ENCODE results near the gene FCSK. TPM values are rescaled to one million over a fixed set of nuclear protein-coding genes. Genes with fewer than 3 reads are reported as not detected.

FCSK gene
- total and polyA plus RNA-seq, 2 of the 13 experiments (the other 11 are each of a cell fraction or from before 2014, with no cell fraction given) = 9.1 to 19.2 TPM

DNA sequence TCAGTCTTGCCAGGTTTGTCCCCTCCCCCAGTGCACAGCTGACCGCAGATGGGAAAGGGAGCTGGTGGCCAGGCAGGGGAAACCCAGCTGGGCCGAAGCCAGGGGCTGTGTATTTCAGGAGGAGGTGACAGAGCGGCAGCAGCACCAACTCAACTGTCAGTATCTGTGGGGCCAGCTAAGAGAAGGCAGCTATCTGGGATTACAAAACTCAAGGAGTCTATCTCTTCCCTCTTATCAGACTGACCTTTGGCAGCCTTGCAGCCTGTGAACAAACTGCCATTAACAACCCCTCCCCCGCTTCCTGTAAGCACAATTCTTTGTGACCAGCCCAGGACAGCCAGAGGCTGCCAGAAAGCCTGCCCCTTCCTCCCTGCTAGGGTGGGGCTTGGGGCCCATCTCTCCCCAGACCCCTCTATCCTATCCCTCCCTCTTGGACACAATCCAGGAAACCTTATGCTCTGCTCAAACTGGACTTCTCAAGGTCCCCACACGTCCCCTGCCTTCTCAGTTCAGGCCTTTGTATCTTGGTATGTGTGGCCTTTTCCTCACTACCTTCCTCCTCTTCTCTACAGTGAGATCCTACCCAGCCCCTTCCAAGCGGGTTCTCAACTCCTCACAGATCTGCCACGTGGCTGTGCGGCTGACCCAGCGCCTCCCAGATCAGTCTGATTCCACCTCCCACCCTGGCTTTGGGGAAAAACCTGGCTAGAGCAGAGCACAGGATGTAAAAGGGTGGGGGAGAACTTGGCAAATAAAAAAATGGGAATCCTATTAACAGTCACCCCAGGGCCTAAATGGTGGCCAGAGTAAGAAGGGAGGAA, 26.0 kb upstream of the FCSK start (continued):
- TF ChIP-seq RBFOX2 (IDR thresholded peaks at IDR 0.05; ENCODE audit: low read depth, low read length) = peak; percentile 64
- peak; percentile 69; the same call in 1 of the 2 replicates for TF ChIP-seq ZNF607 (CRISPR knock-in tag; IDR thresholded peaks at IDR 0.05; ENCODE audit: borderline replicate concordance)
- TF ChIP-seq, protein P1, sequence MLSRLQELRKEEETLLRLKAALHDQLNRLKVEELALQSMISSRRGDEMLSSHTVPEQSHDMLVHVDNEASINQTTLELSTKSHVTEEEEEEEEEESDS (CRISPR knock-in tag; IDR thresholded peaks at IDR 0.05; ENCODE audit: borderline replicate concordance) = no peak; the same call in 1 of the 2 replicates
- peak; percentile 95 for TF ChIP-seq CBX5 (CRISPR knock-in tag; IDR thresholded peaks at IDR 0.05; ENCODE audit: borderline replicate concordance)
- TF ChIP-seq FOXC1 (CRISPR knock-in tag; IDR thresholded peaks at IDR 0.05; ENCODE audit: borderline replicate concordance) = peak; percentile 78; the same call in 1 of the 2 replicates
- TF ChIP-seq, protein P2, sequence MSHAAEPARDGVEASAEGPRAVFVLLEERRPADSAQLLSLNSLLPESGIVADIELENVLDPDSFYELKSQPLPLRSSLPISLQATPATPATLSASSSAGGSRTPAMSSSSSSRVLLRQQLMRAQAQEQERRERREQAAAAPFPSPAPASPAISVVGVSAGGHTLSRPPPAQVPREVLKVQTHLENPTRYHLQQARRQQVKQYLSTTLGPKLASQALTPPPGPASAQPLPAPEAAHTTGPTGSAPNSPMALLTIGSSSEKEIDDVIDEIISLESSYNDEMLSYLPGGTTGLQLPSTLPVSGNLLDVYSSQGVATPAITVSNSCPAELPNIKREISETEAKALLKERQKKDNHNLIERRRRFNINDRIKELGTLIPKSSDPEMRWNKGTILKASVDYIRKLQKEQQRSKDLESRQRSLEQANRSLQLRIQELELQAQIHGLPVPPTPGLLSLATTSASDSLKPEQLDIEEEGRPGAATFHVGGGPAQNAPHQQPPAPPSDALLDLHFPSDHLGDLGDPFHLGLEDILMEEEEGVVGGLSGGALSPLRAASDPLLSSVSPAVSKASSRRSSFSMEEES (CRISPR knock-in tag; IDR thresholded peaks at IDR 0.05) = peak; percentile 73; the same call in 1 of the 2 replicates
- peak; percentile 73 for TF ChIP-seq KMT2A (CRISPR knock-in tag; IDR thresholded peaks at IDR 0.05)
- TF ChIP-seq SAFB2 (CRISPR knock-in tag; IDR thresholded peaks at IDR 0.05; ENCODE audit: borderline replicate concordance, low read depth) = no peak; the same call in 1 of the 2 replicates
- peak; percentile 86 for TF ChIP-seq FOXA3 (CRISPR knock-in tag; IDR thresholded peaks at IDR 0.05)
- peak; percentile 89; the same call in 1 of the 2 replicates for TF ChIP-seq TMF1 (CRISPR knock-in tag; IDR thresholded peaks at IDR 0.05; ENCODE audit: low read depth)
- TF ChIP-seq, protein P3, sequence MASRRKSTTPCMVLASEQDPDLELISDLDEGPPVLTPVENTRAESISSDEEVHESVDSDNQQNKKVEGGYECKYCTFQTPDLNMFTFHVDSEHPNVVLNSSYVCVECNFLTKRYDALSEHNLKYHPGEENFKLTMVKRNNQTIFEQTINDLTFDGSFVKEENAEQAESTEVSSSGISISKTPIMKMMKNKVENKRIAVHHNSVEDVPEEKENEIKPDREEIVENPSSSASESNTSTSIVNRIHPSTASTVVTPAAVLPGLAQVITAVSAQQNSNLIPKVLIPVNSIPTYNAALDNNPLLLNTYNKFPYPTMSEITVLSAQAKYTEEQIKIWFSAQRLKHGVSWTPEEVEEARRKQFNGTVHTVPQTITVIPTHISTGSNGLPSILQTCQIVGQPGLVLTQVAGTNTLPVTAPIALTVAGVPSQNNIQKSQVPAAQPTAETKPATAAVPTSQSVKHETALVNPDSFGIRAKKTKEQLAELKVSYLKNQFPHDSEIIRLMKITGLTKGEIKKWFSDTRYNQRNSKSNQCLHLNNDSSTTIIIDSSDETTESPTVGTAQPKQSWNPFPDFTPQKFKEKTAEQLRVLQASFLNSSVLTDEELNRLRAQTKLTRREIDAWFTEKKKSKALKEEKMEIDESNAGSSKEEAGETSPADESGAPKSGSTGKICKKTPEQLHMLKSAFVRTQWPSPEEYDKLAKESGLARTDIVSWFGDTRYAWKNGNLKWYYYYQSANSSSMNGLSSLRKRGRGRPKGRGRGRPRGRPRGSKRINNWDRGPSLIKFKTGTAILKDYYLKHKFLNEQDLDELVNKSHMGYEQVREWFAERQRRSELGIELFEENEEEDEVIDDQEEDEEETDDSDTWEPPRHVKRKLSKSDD (CRISPR knock-in tag; IDR thresholded peaks at IDR 0.05; ENCODE audit: low read depth) = peak; percentile 88; the same call in 1 of the 2 replicates
- TF ChIP-seq, protein P4, sequence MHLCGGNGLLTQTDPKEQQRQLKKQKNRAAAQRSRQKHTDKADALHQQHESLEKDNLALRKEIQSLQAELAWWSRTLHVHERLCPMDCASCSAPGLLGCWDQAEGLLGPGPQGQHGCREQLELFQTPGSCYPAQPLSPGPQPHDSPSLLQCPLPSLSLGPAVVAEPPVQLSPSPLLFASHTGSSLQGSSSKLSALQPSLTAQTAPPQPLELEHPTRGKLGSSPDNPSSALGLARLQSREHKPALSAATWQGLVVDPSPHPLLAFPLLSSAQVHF (CRISPR knock-in tag; IDR thresholded peaks at IDR 0.05) = no peak
- TF ChIP-seq, protein P5, sequence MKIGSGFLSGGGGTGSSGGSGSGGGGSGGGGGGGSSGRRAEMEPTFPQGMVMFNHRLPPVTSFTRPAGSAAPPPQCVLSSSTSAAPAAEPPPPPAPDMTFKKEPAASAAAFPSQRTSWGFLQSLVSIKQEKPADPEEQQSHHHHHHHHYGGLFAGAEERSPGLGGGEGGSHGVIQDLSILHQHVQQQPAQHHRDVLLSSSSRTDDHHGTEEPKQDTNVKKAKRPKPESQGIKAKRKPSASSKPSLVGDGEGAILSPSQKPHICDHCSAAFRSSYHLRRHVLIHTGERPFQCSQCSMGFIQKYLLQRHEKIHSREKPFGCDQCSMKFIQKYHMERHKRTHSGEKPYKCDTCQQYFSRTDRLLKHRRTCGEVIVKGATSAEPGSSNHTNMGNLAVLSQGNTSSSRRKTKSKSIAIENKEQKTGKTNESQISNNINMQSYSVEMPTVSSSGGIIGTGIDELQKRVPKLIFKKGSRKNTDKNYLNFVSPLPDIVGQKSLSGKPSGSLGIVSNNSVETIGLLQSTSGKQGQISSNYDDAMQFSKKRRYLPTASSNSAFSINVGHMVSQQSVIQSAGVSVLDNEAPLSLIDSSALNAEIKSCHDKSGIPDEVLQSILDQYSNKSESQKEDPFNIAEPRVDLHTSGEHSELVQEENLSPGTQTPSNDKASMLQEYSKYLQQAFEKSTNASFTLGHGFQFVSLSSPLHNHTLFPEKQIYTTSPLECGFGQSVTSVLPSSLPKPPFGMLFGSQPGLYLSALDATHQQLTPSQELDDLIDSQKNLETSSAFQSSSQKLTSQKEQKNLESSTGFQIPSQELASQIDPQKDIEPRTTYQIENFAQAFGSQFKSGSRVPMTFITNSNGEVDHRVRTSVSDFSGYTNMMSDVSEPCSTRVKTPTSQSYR (CRISPR knock-in tag; IDR thresholded peaks at IDR 0.05; ENCODE audit: borderline replicate concordance) = peak; percentile 99
- 0 out of 2 replicates have a peak, but pooled peaks have one; percentile 40 for TF ChIP-seq CHCHD3 (CRISPR knock-in tag; IDR thresholded peaks at IDR 0.05)
- TF ChIP-seq MIER3 (CRISPR knock-in tag; IDR thresholded peaks at IDR 0.05; ENCODE audit: borderline replicate concordance) = peak; percentile 97
- peak; percentile 22; the same call in 1 of the 2 replicates for TF ChIP-seq CREB1 (IDR thresholded peaks at IDR 0.05)
- TF ChIP-seq CREB1 (CRISPR knock-in tag; IDR thresholded peaks at IDR 0.05) = peak; percentile 54; the same call in 1 of the 2 replicates
- TF ChIP-seq PCBP2 (optimal IDR thresholded peaks at IDR 0.05; ENCODE audit: low read depth, low read length, poor library complexity, severe bottlenecking) = no peak
- TF ChIP-seq NCOA5 (CRISPR knock-in tag; IDR thresholded peaks at IDR 0.05) = no peak
- TF ChIP-seq GZF1 (CRISPR knock-in tag; IDR thresholded peaks at IDR 0.05) = peak; percentile 70; the same call in 1 of the 2 replicates
- peak; percentile 61; the same call in 1 of the 2 replicates for TF ChIP-seq ZNF232 (CRISPR knock-in tag; IDR thresholded peaks at IDR 0.05; ENCODE audit: borderline replicate concordance)

Data from HepG2 (cell line).